ENCODE results near the gene CDIPT. TPM values are rescaled to one million over a fixed set of nuclear protein-coding genes. Genes with fewer than 3 reads are reported as not detected.
A peak's percentile ranks its signal among the peaks of the same experiment; 100 is the strongest.

CDIPT gene
- total and polyA plus RNA-seq, 2 of the 13 experiments (the other 11 are each of a cell fraction or from before 2014, with no cell fraction given) = 54.9 to 97.5 TPM

GRCh38 chr16:29809031-29809747, 53.8 kb downstream of the CDIPT start (continued):
- TF ChIP-seq NFATC3 (CRISPR knock-in tag; IDR thresholded peaks at IDR 0.05) = no peak
- TF ChIP-seq ZNF776 (CRISPR knock-in tag; IDR thresholded peaks at IDR 0.05) = peak; percentile 38; the same call in 1 of the 2 replicates
- TF ChIP-seq KLF15 (CRISPR knock-in tag; IDR thresholded peaks at IDR 0.05; ENCODE audit: borderline replicate concordance) = no peak
- TF ChIP-seq PHF5A (CRISPR knock-in tag; IDR thresholded peaks at IDR 0.05; ENCODE audit: low read depth, unreplicated experiment) = no peak
- TF ChIP-seq HOXA9 (CRISPR knock-in tag; IDR thresholded peaks at IDR 0.05; ENCODE audit: borderline replicate concordance) = 0 out of 2 replicates have a peak, but pooled peaks have one; percentile 10
- TF ChIP-seq ARID4A (CRISPR knock-in tag; IDR thresholded peaks at IDR 0.05; ENCODE audit: borderline replicate concordance) = 0 out of 2 replicates have a peak, but pooled peaks have one; percentile 24
- no peak for TF ChIP-seq STAG1 (CRISPR knock-in tag; IDR thresholded peaks at IDR 0.05)
- no peak for TF ChIP-seq ZNF709 (CRISPR knock-in tag; IDR thresholded peaks at IDR 0.05)
- TF ChIP-seq FOXA3 (CRISPR knock-in tag; IDR thresholded peaks at IDR 0.05) = no peak
- TF ChIP-seq CHCHD3 (CRISPR knock-in tag; IDR thresholded peaks at IDR 0.05) = no peak
- TF ChIP-seq SRSF1 (optimal IDR thresholded peaks at IDR 0.05; ENCODE audit: low read depth, low read length) = peak; percentile 11
- TF ChIP-seq TGIF2 (CRISPR knock-in tag; IDR thresholded peaks at IDR 0.05) = no peak
- TF ChIP-seq U2AF1 (optimal IDR thresholded peaks at IDR 0.05; ENCODE audit: low read depth, low read length) = no peak
- no peak for TF ChIP-seq ZNF816 (CRISPR knock-in tag; IDR thresholded peaks at IDR 0.05; ENCODE audit: borderline replicate concordance)
- no peak for TF ChIP-seq ZNF558 (CRISPR knock-in tag; IDR thresholded peaks at IDR 0.05; ENCODE audit: borderline replicate concordance)
- peak; percentile 43 for TF ChIP-seq RBM22 (optimal IDR thresholded peaks at IDR 0.05; ENCODE audit: low read length)
- no peak for TF ChIP-seq ZNF101 (CRISPR knock-in tag; IDR thresholded peaks at IDR 0.05; ENCODE audit: borderline replicate concordance, low read depth)
- TF ChIP-seq ZNF501 (CRISPR knock-in tag; IDR thresholded peaks at IDR 0.05) = no peak
- no peak for TF ChIP-seq KMT2B (CRISPR knock-in tag; IDR thresholded peaks at IDR 0.05)
- no peak for TF ChIP-seq CAMTA2 (CRISPR knock-in tag; IDR thresholded peaks at IDR 0.05; ENCODE audit: borderline replicate concordance)
- peak; percentile 75 for TF ChIP-seq RBFOX2 (IDR thresholded peaks at IDR 0.05; ENCODE audit: low read depth, low read length)
- no peak for TF ChIP-seq ONECUT2 (CRISPR knock-in tag; IDR thresholded peaks at IDR 0.05)
- TF ChIP-seq PRDM10 (CRISPR knock-in tag; IDR thresholded peaks at IDR 0.05; ENCODE audit: low read depth) = no peak
- no peak for TF ChIP-seq SP5 (CRISPR knock-in tag; IDR thresholded peaks at IDR 0.05; ENCODE audit: borderline replicate concordance, low read depth)
